Measurements from ENCODE around the gene MTA1. TPM values are rescaled to one million over a fixed set of nuclear protein-coding genes. Genes with fewer than 3 reads are reported as not detected.

The MTA1 gene
- polyA plus RNA-seq, 3 donors, result 44.7 to 61.1 (median 53.4) TPM

- H3K27ac ChIP-seq (ENCODE audit: low read depth, low read length), result no peak overlapping the region
- WGBS, 3 donors, result 81 to 88% (median 86%) methylated on average over 17 of the region's 17 CpGs
Observed at GRCh38 chr14:105433161-105433605, 13.6 kb downstream of the MTA1 start.

DNA sequence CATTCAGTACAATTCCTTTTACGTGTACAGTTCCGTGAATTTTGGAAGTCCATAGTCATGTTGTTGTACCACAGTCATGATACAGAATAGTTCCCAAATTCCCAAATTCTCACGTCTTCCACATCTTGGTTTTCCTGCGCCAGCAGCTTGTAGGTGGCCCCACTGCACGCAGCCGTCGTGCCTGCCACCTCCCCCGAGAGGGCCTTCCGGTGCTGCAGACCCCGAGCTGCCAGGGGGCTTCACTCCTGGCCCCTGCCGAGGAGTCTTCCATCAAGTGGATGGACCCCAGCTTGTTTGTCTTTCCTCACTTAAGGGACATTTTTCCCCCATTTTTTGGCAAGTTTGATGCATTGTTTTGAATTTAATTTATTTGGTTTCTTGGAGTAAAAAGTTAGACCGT lies 16.8 kb downstream of the MTA1 start:
- no peak overlapping the region for H3K27ac ChIP-seq (ENCODE audit: low read depth, low read length)
- WGBS, 3 donors, result 84 to 90% (median 84%) methylated on average over 12 of the region's 12 CpGs

DNA sequence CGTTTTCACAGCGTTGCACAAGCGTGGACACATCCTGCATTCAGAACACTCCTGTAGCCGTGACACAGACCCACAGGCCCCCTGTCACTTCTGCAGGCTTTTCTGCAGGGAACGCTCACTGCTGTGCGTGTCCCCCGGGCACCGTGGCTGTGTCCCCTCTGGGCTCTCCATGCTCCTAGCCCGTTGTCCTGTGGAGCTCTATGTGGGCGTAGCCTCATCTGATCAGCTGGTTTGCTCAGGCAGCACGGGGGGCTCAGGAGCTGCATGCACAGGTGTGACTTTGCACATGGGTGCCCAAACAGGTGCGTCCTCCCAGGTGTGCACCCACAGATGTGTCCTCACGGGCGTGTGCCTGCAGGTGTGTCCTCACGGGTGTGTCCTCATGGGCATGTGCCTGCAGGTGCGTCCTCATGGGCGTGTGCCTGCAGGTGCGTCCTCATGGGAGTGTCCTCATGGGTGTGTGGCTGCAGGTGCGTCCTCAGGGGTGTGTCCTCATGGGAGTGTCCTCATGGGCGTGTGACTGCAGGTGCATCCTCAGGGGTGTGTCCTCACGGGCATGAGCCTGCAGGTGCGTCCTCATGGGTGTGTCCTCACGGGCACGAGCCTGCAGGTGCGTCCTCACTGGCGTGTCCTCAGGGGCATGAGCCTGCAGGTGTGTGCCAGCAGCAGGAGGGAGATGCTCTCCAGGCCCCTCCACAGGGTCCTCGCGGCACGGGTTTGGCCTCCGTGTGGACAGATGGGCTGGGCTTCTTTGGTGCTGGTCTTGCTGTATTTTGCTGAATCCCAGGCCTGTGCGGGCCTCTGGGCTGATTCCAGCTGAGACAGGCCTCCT lies 17.5 kb downstream of the MTA1 start:
- no peak overlapping the region for H3K27ac ChIP-seq (ENCODE audit: low read depth, low read length)
- 85 to 86% (median 86%) methylated on average over 30 to 31 of the region's 31 CpGs for WGBS, 3 donors

DNA sequence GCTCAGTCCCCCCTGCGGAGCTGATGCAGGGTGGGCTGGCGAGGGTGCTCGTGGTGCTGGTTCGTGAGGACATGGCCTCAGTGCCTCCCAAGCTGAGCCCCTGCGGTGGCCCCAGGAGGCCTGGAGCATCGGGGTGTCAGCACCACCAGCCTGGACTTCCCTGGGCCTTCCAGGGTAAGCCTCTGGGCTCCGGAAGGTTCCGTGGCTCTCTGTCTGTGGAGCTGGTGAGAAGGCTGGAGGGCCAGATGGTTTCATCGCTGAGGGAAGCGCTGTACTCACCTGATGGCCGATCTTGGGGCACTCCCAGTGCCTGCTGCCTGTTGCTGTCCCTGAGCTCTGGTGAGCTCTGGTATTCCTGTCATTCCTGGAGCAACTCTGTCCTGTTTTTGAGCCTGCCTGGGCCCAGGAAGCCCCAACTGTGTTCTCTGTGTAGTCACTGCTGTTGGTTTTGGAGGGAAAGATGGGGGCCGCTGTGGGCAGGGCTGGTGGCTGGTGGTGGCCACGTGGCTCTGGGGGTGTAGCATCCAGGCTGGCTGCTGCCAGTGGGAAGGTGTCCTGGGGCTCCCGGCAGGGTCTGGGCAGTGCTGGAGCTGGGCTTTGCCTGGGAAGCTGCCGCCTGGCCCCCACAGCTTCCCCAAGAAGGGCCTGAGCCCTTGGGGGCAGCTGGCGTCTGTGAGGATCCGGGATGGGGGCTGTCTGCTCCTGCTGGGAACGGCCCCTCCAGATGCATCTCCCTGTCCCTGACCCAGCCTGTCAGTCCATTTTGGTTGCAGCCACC lies 18.3 kb downstream of the MTA1 start:
- no peak overlapping the region for H3K27ac ChIP-seq (ENCODE audit: low read depth, low read length)
- 93 to 95% (median 93%) methylated on average over 18 of the region's 18 CpGs for WGBS, 3 donors

GRCh38 chr14:105439179-105439578 lies 19.6 kb downstream of the MTA1 start:
- H3K27ac ChIP-seq (ENCODE audit: low read depth, low read length), result no peak overlapping the region
- WGBS, 3 donors, result 92% methylated on average over 11 of the region's 11 CpGs

GRCh38 chr14:105439710-105440553 lies 20.3 kb downstream of the MTA1 start:
- 88 to 93% (median 91%) methylated on average over 31 to 33 of the region's 33 CpGs for WGBS, 3 donors
- H3K27ac ChIP-seq (ENCODE audit: low read depth, low read length), result no peak overlapping the region

DNA sequence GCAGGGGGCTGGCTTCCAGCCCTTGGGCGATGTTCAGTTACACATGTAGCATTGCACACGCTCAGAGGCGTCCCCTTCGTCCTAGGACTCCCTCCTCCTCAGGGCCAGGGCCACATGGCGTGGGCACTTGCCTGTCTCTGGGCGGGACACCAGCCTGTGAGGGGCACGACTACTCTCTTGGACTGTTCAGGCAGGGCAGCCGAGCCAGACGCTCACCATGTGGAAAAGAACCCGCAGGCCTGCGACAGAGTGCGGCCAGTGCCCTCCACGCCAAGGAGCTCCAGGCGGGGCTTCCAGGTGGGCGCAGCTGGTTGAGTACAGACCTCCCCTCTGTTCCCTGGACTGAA lies 20.9 kb downstream of the MTA1 start:
- H3K27ac ChIP-seq (ENCODE audit: low read depth, low read length), result no peak overlapping the region
- WGBS, 3 donors, result 94 to 97% (median 96%) methylated on average over 15 of the region's 15 CpGs

GRCh38 chr14:105440992-105441391 lies 21.4 kb downstream of the MTA1 start:
- 92 to 96% (median 95%) methylated on average over 8 to 9 of the region's 9 CpGs for WGBS, 3 donors
- H3K27ac ChIP-seq (ENCODE audit: low read depth, low read length), result no peak overlapping the region

DNA sequence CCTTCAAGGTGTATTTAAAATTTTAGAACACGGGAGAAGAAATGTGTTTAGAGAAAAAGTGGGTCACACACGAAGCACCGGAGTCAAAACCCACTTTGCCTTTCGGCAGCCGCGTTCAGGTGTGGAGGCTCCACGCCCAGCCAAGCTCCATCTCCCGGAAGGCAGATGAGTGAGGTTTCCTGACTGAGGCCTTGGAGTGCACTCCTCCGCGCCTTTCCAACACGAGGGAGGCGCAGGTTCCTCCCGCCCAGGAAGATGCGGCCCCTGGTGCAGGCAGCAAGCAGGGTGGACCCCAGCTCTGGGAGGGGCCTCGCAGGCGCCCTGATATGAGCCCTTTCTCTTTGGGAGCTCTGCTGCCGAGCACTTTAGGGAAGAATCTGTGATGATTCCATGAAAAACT lies 22.5 kb downstream of the MTA1 start:
- H3K27ac ChIP-seq (ENCODE audit: low read depth, low read length), result no peak overlapping the region
- 79 to 80% (median 79%) methylated on average over 17 of the region's 17 CpGs for WGBS, 3 donors

DNA sequence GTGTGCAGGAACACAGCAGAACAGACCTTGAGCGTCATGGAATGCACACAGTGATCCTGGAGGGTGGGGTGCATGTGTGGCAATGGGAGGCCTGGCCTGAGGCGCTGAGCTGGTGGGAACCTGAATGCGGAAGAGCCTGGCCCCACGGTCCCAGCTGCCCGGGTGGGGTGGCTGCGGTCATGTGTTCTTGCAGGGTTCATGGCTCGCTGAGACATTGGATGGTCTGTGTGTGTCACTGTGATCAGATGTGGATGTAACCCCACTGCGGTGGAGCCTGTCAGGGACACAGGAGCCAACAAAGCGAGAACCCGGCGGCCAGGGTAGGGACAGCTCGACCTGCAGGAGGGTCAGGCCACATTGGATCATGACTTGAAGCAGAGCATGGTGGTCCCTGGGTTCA lies 23.2 kb downstream of the MTA1 start:
- WGBS, 3 donors, result 86 to 87% (median 86%) methylated on average over 12 of the region's 12 CpGs
- no peak overlapping the region for H3K27ac ChIP-seq (ENCODE audit: low read depth, low read length)

DNA sequence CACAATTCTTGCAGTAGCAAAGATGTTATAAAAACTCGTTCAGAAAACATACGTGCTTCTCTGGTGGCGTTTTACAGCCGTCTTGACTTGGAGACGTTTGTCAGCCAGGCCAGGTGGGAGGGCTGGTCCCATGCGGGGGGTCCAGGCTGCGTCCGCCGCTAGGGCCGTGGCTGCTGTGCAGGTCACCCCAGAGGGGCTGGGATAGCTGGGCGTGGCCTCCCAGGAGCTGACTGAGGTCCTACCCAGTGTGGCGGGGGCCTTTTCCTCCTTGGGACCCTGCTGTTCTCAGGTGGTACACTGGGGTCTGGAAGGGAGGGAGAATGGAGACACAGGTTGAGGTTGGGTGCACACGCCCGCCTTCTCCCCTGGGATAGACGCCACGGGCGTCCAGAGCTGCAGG lies 25.2 kb downstream of the MTA1 start:
- H3K27ac ChIP-seq (ENCODE audit: low read depth, low read length), result no peak overlapping the region
- 86 to 94% (median 91%) methylated on average over 17 of the region's 17 CpGs for WGBS, 3 donors

DNA sequence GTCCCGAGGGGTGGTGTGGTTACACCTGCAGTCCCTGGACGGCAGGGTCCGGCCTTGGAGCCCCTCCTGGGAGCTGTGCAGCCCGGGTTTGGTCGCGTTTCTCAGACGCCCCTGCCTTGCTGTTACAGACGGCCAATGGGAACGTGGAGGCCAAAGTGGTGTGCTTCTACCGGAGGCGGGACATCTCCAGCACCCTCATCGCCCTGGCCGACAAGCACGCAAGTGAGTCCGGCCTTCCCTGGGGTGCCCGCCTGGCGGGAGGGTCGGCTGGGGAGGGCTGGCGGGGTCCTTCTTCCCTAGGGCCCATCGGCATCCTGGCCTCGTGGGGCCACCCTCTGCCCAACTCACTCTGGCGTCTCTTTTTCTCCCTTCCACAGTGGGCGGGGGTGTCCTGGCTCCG lies 25.7 kb downstream of the MTA1 start:
- H3K27ac ChIP-seq (ENCODE audit: low read depth, low read length), result no peak overlapping the region
- WGBS, 3 donors, result 86 to 90% (median 89%) methylated on average over 24 of the region's 24 CpGs

DNA sequence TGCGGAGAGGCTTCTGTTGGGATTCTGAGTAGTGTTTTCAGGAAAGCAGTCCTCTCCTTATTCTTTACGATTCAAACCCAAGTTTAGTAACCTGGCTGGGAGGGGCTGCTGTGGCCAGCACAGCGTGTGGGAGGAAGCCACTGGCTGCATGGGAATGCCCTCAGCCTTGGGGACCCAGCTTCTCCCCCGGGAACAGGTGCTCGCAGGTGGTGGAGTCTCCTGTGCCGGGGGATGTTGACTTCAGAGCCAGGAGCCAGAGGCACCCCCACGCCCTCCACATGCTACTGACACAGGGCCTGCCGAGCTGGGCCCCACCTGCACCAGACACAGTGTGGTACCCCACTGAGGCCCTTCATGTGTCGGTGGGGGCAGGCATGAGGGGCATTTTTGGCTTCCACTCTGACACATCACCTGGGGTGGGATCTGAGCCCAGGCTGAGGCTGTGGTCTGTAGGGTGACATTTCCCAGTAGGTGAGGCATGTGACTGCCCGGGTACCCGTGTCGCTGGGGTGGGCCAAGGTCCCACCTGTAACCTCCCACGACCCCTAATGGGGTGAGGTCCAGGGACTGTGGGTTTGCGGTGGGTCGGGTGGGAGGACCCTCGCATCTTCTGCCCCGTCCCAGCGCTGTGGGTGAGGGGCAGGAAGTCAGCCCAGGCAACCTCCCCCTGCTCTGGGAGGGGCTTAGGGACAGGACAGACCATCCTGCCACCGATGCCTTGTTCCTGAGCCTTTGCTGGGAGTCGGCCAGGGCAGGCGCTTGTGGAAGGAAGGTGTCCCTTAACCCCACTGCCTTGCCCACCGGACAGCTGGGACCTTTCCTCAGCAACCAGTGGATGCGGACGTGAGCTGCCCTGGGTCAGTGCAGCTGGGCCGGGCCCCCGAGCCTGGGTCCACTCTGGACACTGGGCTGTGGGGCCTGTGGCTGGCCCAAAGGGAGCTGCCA lies 26.5 kb downstream of the MTA1 start:
- WGBS, 3 donors, result 90% methylated on average over 26 of the region's 26 CpGs
- no peak overlapping the region for H3K27ac ChIP-seq (ENCODE audit: low read depth, low read length)

DNA sequence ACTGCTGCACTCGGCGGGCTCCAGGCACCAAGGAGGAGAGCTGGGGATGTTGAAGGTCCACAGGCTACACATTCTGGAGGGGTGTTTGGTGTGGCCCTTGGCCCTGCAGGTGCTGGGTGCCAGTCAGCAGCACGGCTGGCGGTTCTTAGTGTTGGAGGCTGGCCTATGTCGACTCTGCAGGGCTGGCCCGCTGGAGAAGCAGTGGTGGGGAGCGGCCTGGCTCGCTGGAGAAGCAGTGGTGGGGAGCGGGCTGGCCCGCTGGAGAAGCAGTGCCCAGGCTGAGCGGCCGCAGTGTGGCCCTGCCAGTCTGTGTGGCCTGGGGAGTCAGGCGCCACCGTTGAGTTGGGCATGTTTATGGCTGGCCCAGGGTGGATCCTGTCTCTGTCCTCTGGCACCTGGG lies 27.3 kb downstream of the MTA1 start:
- H3K27ac ChIP-seq (ENCODE audit: low read depth, low read length), result no peak overlapping the region
- 78 to 84% (median 83%) methylated on average over 10 to 14 of the region's 14 CpGs for WGBS, 3 donors

DNA sequence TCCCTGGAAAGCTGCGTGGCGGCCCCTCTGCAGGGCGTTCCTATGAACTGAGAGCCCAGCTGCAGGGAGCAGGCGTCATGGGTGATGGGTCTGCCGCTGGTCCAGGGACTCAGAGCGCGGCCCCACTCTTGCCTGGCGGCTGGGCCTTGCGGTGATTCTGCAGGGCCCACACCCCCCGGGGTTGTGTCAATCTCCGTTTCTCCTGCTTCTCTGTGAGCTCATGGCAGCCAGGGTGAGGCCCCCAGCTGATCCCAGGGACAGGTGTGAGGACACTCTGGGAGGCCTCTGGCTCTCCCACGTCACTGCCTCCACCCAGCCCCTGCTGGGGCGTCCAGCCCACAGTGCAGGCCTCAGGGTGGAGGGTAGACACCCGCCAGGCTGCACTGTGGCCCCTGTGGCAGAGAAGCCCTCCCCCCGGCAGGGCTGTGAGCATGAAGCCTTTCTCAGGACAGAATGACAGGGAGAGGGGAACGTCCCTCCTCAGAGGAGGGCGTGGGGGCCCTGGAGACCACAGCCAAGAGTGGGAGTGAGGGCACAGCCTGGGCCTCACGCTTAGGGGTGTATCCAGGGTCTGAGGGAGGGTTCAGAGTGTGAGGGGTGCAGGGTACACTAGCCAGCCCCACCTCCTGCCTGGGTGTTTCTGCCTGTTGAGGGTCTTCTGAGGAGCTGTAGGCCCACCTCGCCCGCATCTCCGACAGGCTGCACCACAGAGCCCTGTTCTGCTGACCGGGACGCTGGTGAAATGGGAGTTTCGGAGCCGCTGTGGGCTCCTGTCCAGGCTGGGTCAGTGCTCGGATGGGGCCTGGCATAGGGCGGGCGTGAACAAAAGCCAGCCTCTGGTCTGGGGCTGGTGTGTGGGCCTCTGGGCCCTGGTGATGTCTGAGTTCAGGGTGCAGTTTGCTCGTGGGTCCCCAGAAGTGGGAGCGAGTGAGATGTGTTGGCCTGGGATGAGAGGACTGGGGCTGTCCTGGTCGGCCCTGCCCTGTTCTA lies 28.3 kb downstream of the MTA1 start:
- H3K27ac ChIP-seq (ENCODE audit: low read depth, low read length), result peak overlapping the region; percentile 41
- 80 to 91% (median 83%) methylated on average over 31 of the region's 31 CpGs for WGBS, 3 donors

DNA sequence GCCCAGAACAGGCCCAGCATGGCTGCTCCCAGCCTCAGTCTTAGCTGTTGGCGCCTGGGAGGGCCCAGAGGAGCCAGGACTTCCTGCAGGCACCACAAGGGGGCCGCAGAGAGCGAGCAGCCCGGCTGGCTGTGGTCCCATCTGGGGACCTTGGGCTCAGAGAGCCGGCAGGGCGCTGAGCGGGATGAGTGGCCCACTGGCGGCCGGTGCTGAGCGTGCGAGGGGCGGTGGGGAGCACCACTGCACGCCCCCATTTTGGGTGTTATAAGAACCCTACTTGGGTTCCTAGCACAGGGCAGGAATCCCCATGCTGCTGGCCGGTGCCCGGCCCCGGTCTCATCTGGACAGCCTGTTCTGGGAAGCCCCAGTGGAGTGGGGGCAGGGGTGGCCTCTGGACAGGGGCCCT lies 29.1 kb downstream of the MTA1 start:
- H3K27ac ChIP-seq (ENCODE audit: low read depth, low read length), result no peak overlapping the region
- WGBS, 3 donors, result 26 to 48% (median 27%) methylated on average over 12 to 16 of the region's 16 CpGs
